Activated CD4-positive, alpha-beta memory T cell treated with anti-CD3 and anti-CD28 coated beads, Interleukin-2, amount 10 ng/mL, durations not matched to agents 7 days and 5 days (primary cell): ENCODE measurements around the gene NWD2. TPM values are rescaled to one million over a fixed set of nuclear protein-coding genes. Genes with fewer than 3 reads are reported as not detected.

Experiments
- CTCF ChIA-PET: fragments of 350-600 bp; sonication (Branson Sonifier 250); formaldehyde crosslinking; loops from one replicate; lab custom pipeline; 2021; ENCODE audit warnings: antibody characterized with exemption, inconsistent platforms; lab: Charles Lee
- POLR2A ChIA-PET: fragments of 350-600 bp; sonication (Branson Sonifier 250); formaldehyde crosslinking; loops from one replicate; lab custom pipeline; 2021; ENCODE audit warnings: antibody characterized with exemption; lab: Charles Lee
- DNase-seq: peaks from one replicate; pipeline ENCODE4 v3.0.0-alpha.2; 2020
- H3K27ac Mint-ChIP-seq: one replicate; pipeline ENCODE4 v1.8.0; 2021; ENCODE audit warnings: mild to moderate bottlenecking, mixed read lengths
- H3K27me3 Mint-ChIP-seq: one replicate; pipeline ENCODE4 v1.8.0; 2021; ENCODE audit warnings: mixed read lengths
- H3K36me3 Mint-ChIP-seq: one replicate; pipeline ENCODE4 v1.8.0; 2021; ENCODE audit warnings: low read depth, mixed read lengths
- H3K4me1 Mint-ChIP-seq: one replicate; pipeline ENCODE4 v1.8.0; 2021; ENCODE audit warnings: mixed read lengths
- H3K4me3 Mint-ChIP-seq: one replicate; pipeline ENCODE4 v1.8.0; 2021; ENCODE audit warnings: mild to moderate bottlenecking, mixed read lengths
- H3K9me3 Mint-ChIP-seq: one replicate; pipeline ENCODE4 v1.8.0; 2021; ENCODE audit warnings: mixed read lengths
- total RNA-seq, 2 experiments: library from RNA; stranded (reverse); gene quantifications; one replicate each; pipeline ENCODE4 v1.2.3, GENCODE V29; 2021

NWD2 gene
- total RNA-seq, 2 experiments from 2014 or later, result not detected

DNA sequence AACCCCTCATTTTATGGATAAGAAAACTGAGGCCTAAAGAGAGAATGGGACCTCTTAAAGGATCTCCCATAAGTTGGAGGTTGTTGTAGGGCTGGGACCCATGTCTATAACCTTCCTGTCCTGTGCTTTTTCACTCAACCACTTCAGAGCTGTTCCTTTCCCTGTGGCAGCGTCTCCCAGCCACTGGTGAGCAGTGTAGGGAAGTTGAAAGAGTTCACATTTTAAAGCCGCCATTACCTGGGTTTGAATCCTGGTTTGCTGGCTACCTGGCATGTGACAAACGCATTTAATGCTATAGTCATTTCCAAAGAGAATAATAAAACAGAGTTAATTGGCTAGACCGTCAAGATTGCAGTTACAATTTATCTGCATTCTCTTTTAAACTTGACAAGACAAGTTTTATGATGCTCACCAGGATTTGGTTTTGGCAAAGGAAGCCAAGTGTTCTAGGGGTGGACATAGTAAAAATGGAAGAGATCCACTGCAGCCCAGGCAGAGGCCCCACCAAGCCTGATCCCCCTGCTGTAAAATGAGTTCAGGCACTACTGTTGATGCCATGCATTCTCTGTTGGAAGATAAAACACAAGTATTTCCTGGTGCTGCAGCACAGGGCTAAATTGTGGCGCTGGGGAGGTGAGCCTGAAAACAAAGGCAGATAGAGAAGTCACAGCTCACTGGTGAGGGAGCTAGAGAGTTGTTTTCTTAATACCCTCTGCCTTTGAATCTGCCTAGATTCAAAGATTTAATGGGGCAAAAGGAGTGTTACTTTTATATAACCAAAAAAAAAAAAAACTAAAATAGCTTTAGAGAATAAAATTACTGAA, 218.7 kb downstream of the NWD2 start:
- Mint-ChIP-seq H3K4me1 (no peaks in the 10 kb centered on the region), H3K27ac (no peak overlapping the region), H3K36me3 (no peaks in the 10 kb centered on the region), H3K4me3 (no peak overlapping the region), H3K27me3 (peaks cover 20% of the 10 kb centered on the region), H3K9me3 (no peaks in the 10 kb centered on the region)
- ChIA-PET POLR2A (no interaction called here), CTCF (no interaction called here)
- no peak for DNase-seq

- POLR2A ChIA-PET, result no interaction called here
Observed at GRCh38 chr4:37464373-37465128, 220.0 kb downstream of the NWD2 start.

GRCh38 chr4:37465296-37465695, 220.8 kb downstream of the NWD2 start:
- H3K27me3 Mint-ChIP-seq, result peaks cover 17% of the 10 kb centered on the region
- POLR2A ChIA-PET, result no interaction called here
- no peak overlapping the region for H3K4me3 Mint-ChIP-seq
- H3K36me3 Mint-ChIP-seq, result no peaks in the 10 kb centered on the region
- H3K9me3 Mint-ChIP-seq, result no peaks in the 10 kb centered on the region
- no peaks in the 10 kb centered on the region for H3K4me1 Mint-ChIP-seq
- H3K27ac Mint-ChIP-seq, result no peak overlapping the region
- CTCF ChIA-PET, result no interaction called here
- no peak for DNase-seq

More at GRCh38 chr4:37464373-37465128, 220.0 kb downstream of the NWD2 start:
- no peak for DNase-seq
- CTCF ChIA-PET, result no interaction called here
- Mint-ChIP-seq H3K9me3 (no peaks in the 10 kb centered on the region), H3K36me3 (no peaks in the 10 kb centered on the region), H3K4me1 (no peaks in the 10 kb centered on the region), H3K27ac (no peak overlapping the region), H3K27me3 (peaks cover 14% of the 10 kb centered on the region), H3K4me3 (no peak overlapping the region)

GRCh38 chr4:37465845-37466244, 221.3 kb downstream of the NWD2 start:
- Mint-ChIP-seq H3K27me3 (peaks cover 18% of the 10 kb centered on the region), H3K4me1 (no peaks in the 10 kb centered on the region), H3K36me3 (no peaks in the 10 kb centered on the region), H3K27ac (no peak overlapping the region), H3K4me3 (no peak overlapping the region), H3K9me3 (no peaks in the 10 kb centered on the region)
- ChIA-PET CTCF (no interaction called here), POLR2A (no interaction called here)
- DNase-seq, result no peak

DNA sequence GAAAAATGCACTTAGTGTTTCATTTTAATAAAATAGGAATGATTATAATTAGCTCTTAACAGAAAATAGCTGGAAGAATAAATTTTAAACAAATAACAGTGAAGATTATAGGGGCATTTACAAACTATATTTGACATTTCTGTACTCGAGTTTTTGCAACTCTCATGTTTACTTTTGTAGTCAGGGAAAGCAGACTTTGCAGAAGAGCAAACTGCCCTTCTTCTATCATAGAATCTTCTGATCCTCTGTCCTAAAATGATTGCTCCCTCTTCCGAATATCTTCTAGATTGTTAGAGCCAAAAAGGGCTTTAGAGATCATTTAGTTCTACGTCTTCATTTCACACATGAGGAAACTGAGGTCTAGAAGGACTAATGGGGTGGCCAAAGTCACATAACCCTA, 222.7 kb downstream of the NWD2 start:
- no peaks in the 10 kb centered on the region for H3K36me3 Mint-ChIP-seq
- no peaks in the 10 kb centered on the region for H3K9me3 Mint-ChIP-seq

GRCh38 chr4:37467824-37468223, 223.3 kb downstream of the NWD2 start:
- Mint-ChIP-seq H3K4me1 (no peaks in the 10 kb centered on the region), H3K36me3 (no peaks in the 10 kb centered on the region), H3K9me3 (no peaks in the 10 kb centered on the region), H3K27me3 (peaks cover 21% of the 10 kb centered on the region), H3K27ac (no peak overlapping the region), H3K4me3 (no peak overlapping the region)
- DNase-seq, result no peak
- POLR2A ChIA-PET, result no interaction called here
- CTCF ChIA-PET, result no interaction called here

More for the DNA sequence above, 222.7 kb downstream of the NWD2 start:
- POLR2A ChIA-PET, result no interaction called here
- no peak overlapping the region for H3K27ac Mint-ChIP-seq
- H3K4me1 Mint-ChIP-seq, result no peaks in the 10 kb centered on the region
- CTCF ChIA-PET, result no interaction called here
- peaks cover 17% of the 10 kb centered on the region for H3K27me3 Mint-ChIP-seq
- no peak for DNase-seq
- H3K4me3 Mint-ChIP-seq, result no peak overlapping the region

GRCh38 chr4:37469286-37469685, 224.7 kb downstream of the NWD2 start:
- CTCF ChIA-PET, result no interaction called here
- Mint-ChIP-seq H3K4me1 (no peaks in the 10 kb centered on the region), H3K4me3 (no peak overlapping the region), H3K27ac (no peak overlapping the region), H3K9me3 (no peaks in the 10 kb centered on the region), H3K36me3 (no peaks in the 10 kb centered on the region), H3K27me3 (peaks cover 26% of the 10 kb centered on the region)
- POLR2A ChIA-PET, result no interaction called here
- no peak for DNase-seq

GRCh38 chr4:37470245-37470644, 225.7 kb downstream of the NWD2 start:
- H3K27me3 Mint-ChIP-seq, result peaks cover 30% of the 10 kb centered on the region
- POLR2A ChIA-PET, result no interaction called here
- H3K4me1 Mint-ChIP-seq, result no peaks in the 10 kb centered on the region

GRCh38 chr4:37471093-37471492, 226.6 kb downstream of the NWD2 start:
- H3K27ac Mint-ChIP-seq, result no peak overlapping the region
- no peak overlapping the region for H3K4me3 Mint-ChIP-seq
- POLR2A ChIA-PET, result no interaction called here
- H3K36me3 Mint-ChIP-seq, result no peaks in the 10 kb centered on the region
- H3K27me3 Mint-ChIP-seq, result peaks cover 32% of the 10 kb centered on the region
- no peak for DNase-seq
- no peaks in the 10 kb centered on the region for H3K4me1 Mint-ChIP-seq
- no peaks in the 10 kb centered on the region for H3K9me3 Mint-ChIP-seq
- CTCF ChIA-PET, result no interaction called here

More at GRCh38 chr4:37470245-37470644, 225.7 kb downstream of the NWD2 start:
- Mint-ChIP-seq H3K4me3 (no peak overlapping the region), H3K9me3 (no peaks in the 10 kb centered on the region), H3K36me3 (no peaks in the 10 kb centered on the region), H3K27ac (no peak overlapping the region)
- CTCF ChIA-PET, result no interaction called here
- DNase-seq, result no peak

- no peak for DNase-seq
- ChIA-PET POLR2A (no interaction called here), CTCF (no interaction called here)
- no peaks in the 10 kb centered on the region for H3K9me3 Mint-ChIP-seq
- peaks cover 35% of the 10 kb centered on the region for H3K27me3 Mint-ChIP-seq
- no peak overlapping the region for H3K27ac Mint-ChIP-seq
- H3K36me3 Mint-ChIP-seq, result no peaks in the 10 kb centered on the region
- no peak overlapping the region for H3K4me3 Mint-ChIP-seq
- no peaks in the 10 kb centered on the region for H3K4me1 Mint-ChIP-seq
Observed at GRCh38 chr4:37471971-37472370, 227.4 kb downstream of the NWD2 start.

DNA sequence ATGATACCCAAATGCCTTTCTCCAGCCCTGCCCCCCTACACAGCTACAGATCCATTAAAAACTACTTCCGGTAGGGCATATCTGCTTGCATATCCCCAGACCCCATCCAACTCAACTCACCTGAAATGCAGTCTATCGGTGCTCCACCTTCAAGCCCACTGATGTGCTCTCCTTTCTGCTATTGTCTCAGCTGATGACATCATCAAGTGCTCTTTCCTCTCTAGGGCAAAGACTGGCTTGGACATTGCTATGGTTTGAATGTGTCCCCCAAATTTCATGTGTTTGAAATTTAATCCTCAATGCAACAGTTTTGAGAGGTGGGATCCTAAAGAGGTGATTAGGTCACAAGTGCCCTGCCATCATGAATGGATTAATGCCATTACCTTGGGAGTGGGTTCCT, 229.3 kb downstream of the NWD2 start:
- Mint-ChIP-seq H3K36me3 (no peaks in the 10 kb centered on the region), H3K9me3 (no peaks in the 10 kb centered on the region), H3K27me3 (peaks cover 38% of the 10 kb centered on the region), H3K27ac (no peak overlapping the region), H3K4me1 (no peaks in the 10 kb centered on the region), H3K4me3 (no peak overlapping the region)
- CTCF ChIA-PET, result interaction anchor here (1.4 kb wide), 1 partner anchor 17 kb away, joined by 3 read pairs; no protein-coding TSS in a partner anchor
- no peak for DNase-seq
- POLR2A ChIA-PET, result no interaction called here

DNA sequence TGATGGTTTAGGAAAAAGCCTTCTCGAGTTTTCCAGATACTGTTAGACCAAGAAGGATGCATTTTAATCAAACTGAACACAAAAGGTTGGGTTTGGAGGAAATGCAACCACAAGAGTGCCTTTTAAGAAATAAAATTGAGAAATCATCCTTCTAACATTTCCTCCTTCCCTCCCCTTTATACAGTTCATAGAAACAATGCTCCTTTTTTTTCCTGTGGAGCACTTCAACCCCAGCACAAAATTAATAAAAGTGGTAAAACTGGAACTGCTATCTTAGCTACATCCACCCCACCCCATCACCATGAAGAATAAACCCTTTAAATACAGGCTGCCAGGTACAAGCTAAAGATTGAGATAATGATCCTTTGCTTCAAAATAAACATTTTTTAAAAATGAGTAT, 230.5 kb downstream of the NWD2 start:
- no peaks in the 10 kb centered on the region for H3K4me1 Mint-ChIP-seq
- no peaks in the 10 kb centered on the region for H3K36me3 Mint-ChIP-seq
- POLR2A ChIA-PET, result no interaction called here
- H3K27me3 Mint-ChIP-seq, result peaks cover 35% of the 10 kb centered on the region
- no peak overlapping the region for H3K4me3 Mint-ChIP-seq
- CTCF ChIA-PET, result interaction anchor here (0.6 to 1.4 kb wide), 2 partner anchors 18 to 470 kb away, joined by 3 read pairs; no protein-coding TSS in a partner anchor
- H3K9me3 Mint-ChIP-seq, result no peaks in the 10 kb centered on the region
- H3K27ac Mint-ChIP-seq, result no peak overlapping the region
- DNase-seq, result no peak

DNA sequence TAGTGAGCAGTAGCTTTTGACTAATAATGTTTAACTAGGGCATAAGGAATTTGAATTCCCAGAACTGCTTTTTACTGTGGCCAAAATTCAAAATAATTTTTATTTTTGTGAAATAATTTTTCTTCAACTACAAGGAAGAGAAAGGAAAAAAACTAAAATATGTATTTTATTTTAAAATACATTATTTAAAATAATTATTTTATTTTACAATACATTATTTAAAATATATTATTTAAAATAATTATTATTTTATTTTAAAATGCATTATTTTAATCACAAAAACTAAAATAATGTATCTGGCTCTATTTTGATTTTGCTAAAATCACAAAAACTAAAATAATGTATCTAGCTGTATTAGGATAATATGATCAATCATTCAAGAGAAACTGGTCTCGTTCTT, 231.2 kb downstream of the NWD2 start:
- no peaks in the 10 kb centered on the region for H3K9me3 Mint-ChIP-seq
- no peaks in the 10 kb centered on the region for H3K4me1 Mint-ChIP-seq
- no peak for DNase-seq
- ChIA-PET CTCF (interaction anchor here (1.0 kb wide), 1 partner anchor 23 kb away, joined by 3 read pairs; no protein-coding TSS in a partner anchor), POLR2A (no interaction called here)
- no peaks in the 10 kb centered on the region for H3K36me3 Mint-ChIP-seq
- no peak overlapping the region for H3K4me3 Mint-ChIP-seq
- H3K27me3 Mint-ChIP-seq, result peaks cover 31% of the 10 kb centered on the region
- H3K27ac Mint-ChIP-seq, result no peak overlapping the region
